Natural killer cell treated with Interleukin-12 subunit alpha and Interleukin-12 subunit beta and Interleukin-15 and Interleukin-18, amount 100 ng/mL, for 72 hours (primary cell): ENCODE measurements around the gene DCAF12. TPM values are rescaled to one million over a fixed set of nuclear protein-coding genes. Genes with fewer than 3 reads are reported as not detected.

Experiments used
- ATAC-seq, 2 donors: fragments of 150-1000 bp; cut with Tn5 transposase in 1 of 2; sonication (Bioruptor Pico), chemical (Tn5 transposase) in 1 of 2; 2 replicates each; pipeline ENCODE4 v1.10.0; 2021
- DNase-seq: peaks from one replicate; pipeline ENCODE4 v3.0.0; 2022; ENCODE audit warnings: low spot score
- H3K27ac Mint-ChIP-seq, 2 donors: 1 replicate in 1 of 2; 2 replicates in 1 of 2; pipeline ENCODE4 v1.8.0; 2022; ENCODE audit warnings: mixed read lengths in 2 of 2, mild to moderate bottlenecking in 1 of 2, moderate library complexity in 1 of 2
- H3K27me3 Mint-ChIP-seq, 2 donors: 1 replicate in 1 of 2; 2 replicates in 1 of 2; pipeline ENCODE4 v1.8.0; 2022; ENCODE audit warnings: mixed read lengths in 2 of 2
- H3K36me3 Mint-ChIP-seq: one replicate; pipeline ENCODE4 v1.8.0; 2022; ENCODE audit warnings: mixed read lengths
- H3K4me1 Mint-ChIP-seq, 2 donors: 1 replicate in 1 of 2; 2 replicates in 1 of 2; pipeline ENCODE4 v1.8.0; 2022; ENCODE audit warnings: low read depth in 2 of 2, mixed read lengths in 2 of 2, mild to moderate bottlenecking in 1 of 2
- H3K4me3 Mint-ChIP-seq: one replicate; pipeline ENCODE4 v1.8.0; 2022; ENCODE audit warnings: mixed read lengths
- H3K9me3 Mint-ChIP-seq: 2 replicates; pipeline ENCODE4 v1.8.0; 2022; ENCODE audit warnings: mixed read lengths
- total RNA-seq, 2 donors: library from RNA; stranded (reverse); gene quantifications; one replicate each; pipeline ENCODE4 v1.2.3, GENCODE V29; 2022

The DCAF12 gene
- total RNA-seq, 2 donors from 2014 or later: 36.5 to 54.8 TPM

GRCh38 chr9:34106110-34106509 is 20.4 kb downstream of the DCAF12 start:
- Mint-ChIP-seq H3K4me1 (peaks cover 5 to 8% of the 10 kb centered on the region in 2 donors), H3K4me3 (no peak overlapping the region), H3K9me3 (no peaks in the 10 kb centered on the region), H3K27me3 (no peaks in the 10 kb centered on the region), H3K36me3 (peaks cover 13% of the 10 kb centered on the region), H3K27ac (no peak overlapping the region)
- DNase-seq: no peak
- ATAC-seq: no peak

- Mint-ChIP-seq H3K27me3 (no peaks in the 10 kb centered on the region), H3K4me3 (no peak overlapping the region), H3K4me1 (no peaks in the 10 kb centered on the region), H3K27ac (no peak overlapping the region), H3K9me3 (no peaks in the 10 kb centered on the region), H3K36me3 (peaks cover 13% of the 10 kb centered on the region)
- no peak for ATAC-seq
- DNase-seq: no peak
These were observed 23.7 kb downstream of the DCAF12 start for GRCh38 chr9:34102796-34103195.

GRCh38 chr9:34098307-34098706 is 28.2 kb downstream of the DCAF12 start:
- Mint-ChIP-seq H3K4me1 (no peaks in the 10 kb centered on the region), H3K36me3 (peaks cover 2% of the 10 kb centered on the region)

GRCh38 chr9:34097865-34098264 is 28.6 kb downstream of the DCAF12 start:
- H3K27me3 Mint-ChIP-seq: no peaks in the 10 kb centered on the region
- peaks cover 6% of the 10 kb centered on the region for H3K36me3 Mint-ChIP-seq
- no peak for DNase-seq
- no peak overlapping the region for H3K4me3 Mint-ChIP-seq
- no peak overlapping the region for H3K27ac Mint-ChIP-seq
- no peak for ATAC-seq
- no peaks in the 10 kb centered on the region for H3K4me1 Mint-ChIP-seq
- no peaks in the 10 kb centered on the region for H3K9me3 Mint-ChIP-seq

More at GRCh38 chr9:34098307-34098706, 28.2 kb downstream of the DCAF12 start:
- no peak overlapping the region for H3K27ac Mint-ChIP-seq
- DNase-seq: no peak
- no peak overlapping the region for H3K4me3 Mint-ChIP-seq
- no peaks in the 10 kb centered on the region for H3K9me3 Mint-ChIP-seq
- H3K27me3 Mint-ChIP-seq: no peaks in the 10 kb centered on the region
- ATAC-seq: no peak

- no peak for ATAC-seq
- Mint-ChIP-seq H3K4me1 (no peaks in the 10 kb centered on the region), H3K4me3 (no peak overlapping the region), H3K27ac (no peak overlapping the region), H3K27me3 (no peaks in the 10 kb centered on the region), H3K36me3 (peaks cover 7% of the 10 kb centered on the region), H3K9me3 (no peaks in the 10 kb centered on the region)
- DNase-seq: no peak
These were observed 29.7 kb downstream of the DCAF12 start for GRCh38 chr9:34096751-34097150.

GRCh38 chr9:34093578-34093977 is 32.9 kb downstream of the DCAF12 start:
- no peaks in the 10 kb centered on the region for H3K9me3 Mint-ChIP-seq
- peaks cover 15% of the 10 kb centered on the region for H3K36me3 Mint-ChIP-seq
- no peak for DNase-seq
- no peaks in the 10 kb centered on the region for H3K4me1 Mint-ChIP-seq
- no peak overlapping the region for H3K4me3 Mint-ChIP-seq
- no peaks in the 10 kb centered on the region for H3K27me3 Mint-ChIP-seq
- ATAC-seq: no peak
- H3K27ac Mint-ChIP-seq: no peak overlapping the region

- Mint-ChIP-seq H3K27me3 (no peaks in the 10 kb centered on the region), H3K4me1 (no peaks in the 10 kb centered on the region), H3K36me3 (peaks cover 25% of the 10 kb centered on the region), H3K4me3 (no peak overlapping the region), H3K27ac (no peak overlapping the region), H3K9me3 (no peaks in the 10 kb centered on the region)
- ATAC-seq (no peak), DNase-seq (no peak)
These were observed 37.2 kb downstream of the DCAF12 start for GRCh38 chr9:34089311-34089710.

- no peak overlapping the region for H3K27ac Mint-ChIP-seq
- H3K4me1 Mint-ChIP-seq: no peaks in the 10 kb centered on the region
- no peak overlapping the region for H3K4me3 Mint-ChIP-seq
- no peak for DNase-seq
- H3K9me3 Mint-ChIP-seq: no peaks in the 10 kb centered on the region
- H3K36me3 Mint-ChIP-seq: peaks cover 18% of the 10 kb centered on the region
- H3K27me3 Mint-ChIP-seq: no peaks in the 10 kb centered on the region
- no peak for ATAC-seq
These were observed 39.1 kb downstream of the DCAF12 start for GRCh38 chr9:34087370-34087769.

- Mint-ChIP-seq H3K27ac (no peak overlapping the region), H3K27me3 (no peaks in the 10 kb centered on the region), H3K36me3 (peaks cover 18% of the 10 kb centered on the region), H3K4me3 (no peak overlapping the region), H3K4me1 (no peaks in the 10 kb centered on the region), H3K9me3 (no peaks in the 10 kb centered on the region)
- no peak for DNase-seq
- no peak for ATAC-seq
These were observed 39.6 kb downstream of the DCAF12 start for GRCh38 chr9:34086864-34087263.

- no peaks in the 10 kb centered on the region for H3K9me3 Mint-ChIP-seq
- no peak overlapping the region for H3K27ac Mint-ChIP-seq
- no peak for DNase-seq
- peak in 1 of 2 donors; percentile 44 for ATAC-seq
- H3K27me3 Mint-ChIP-seq: no peaks in the 10 kb centered on the region
- peaks cover 18% of the 10 kb centered on the region for H3K36me3 Mint-ChIP-seq
- H3K4me1 Mint-ChIP-seq: no peaks in the 10 kb centered on the region
- H3K4me3 Mint-ChIP-seq: no peak overlapping the region
These were observed 40.7 kb downstream of the DCAF12 start for GRCh38 chr9:34085581-34086500.

GRCh38 chr9:34084562-34084961 is 41.9 kb downstream of the DCAF12 start:
- H3K4me1 Mint-ChIP-seq: no peaks in the 10 kb centered on the region
- ATAC-seq: no peak
- no peak for DNase-seq
- H3K36me3 Mint-ChIP-seq: peaks cover 15% of the 10 kb centered on the region
- H3K27me3 Mint-ChIP-seq: no peaks in the 10 kb centered on the region
- H3K4me3 Mint-ChIP-seq: no peak overlapping the region
- H3K27ac Mint-ChIP-seq: no peak overlapping the region
- H3K9me3 Mint-ChIP-seq: no peaks in the 10 kb centered on the region

GRCh38 chr9:34079181-34079580 is 47.3 kb downstream of the DCAF12 start:
- Mint-ChIP-seq H3K27ac (no peak overlapping the region), H3K4me1 (peaks cover 0 to 2% of the 10 kb centered on the region in 2 donors), H3K9me3 (no peaks in the 10 kb centered on the region), H3K36me3 (no peaks in the 10 kb centered on the region), H3K4me3 (no peak overlapping the region), H3K27me3 (no peaks in the 10 kb centered on the region)
- ATAC-seq (no peak), DNase-seq (no peak)

GRCh38 chr9:34072868-34073590 is 53.5 kb downstream of the DCAF12 start:
- H3K4me1 Mint-ChIP-seq: peaks cover 0 to 9% of the 10 kb centered on the region in 2 donors
- ATAC-seq: no peak
- no peaks in the 10 kb centered on the region for H3K36me3 Mint-ChIP-seq
- no peak overlapping the region for H3K27ac Mint-ChIP-seq
- no peaks in the 10 kb centered on the region for H3K9me3 Mint-ChIP-seq
- DNase-seq: no peak
- no peaks in the 10 kb centered on the region for H3K27me3 Mint-ChIP-seq
- no peak overlapping the region for H3K4me3 Mint-ChIP-seq

- Mint-ChIP-seq H3K9me3 (no peaks in the 10 kb centered on the region), H3K27ac (no peak overlapping the region), H3K27me3 (no peaks in the 10 kb centered on the region), H3K4me1 (peaks cover 0 to 9% of the 10 kb centered on the region in 2 donors), H3K36me3 (no peaks in the 10 kb centered on the region), H3K4me3 (no peak overlapping the region)
- no peak for DNase-seq
- ATAC-seq: no peak
These were observed 54.1 kb downstream of the DCAF12 start for GRCh38 chr9:34072410-34072809.
